A673 (cell line): ENCODE measurements around the gene RMND5A. TPM values are rescaled to one million over a fixed set of nuclear protein-coding genes. Genes with fewer than 3 reads are reported as not detected.

Source experiments
- BruUV-seq: library from RNA; stranded (reverse); fragments of 400-500 nt; replicated peaks from 2 replicates; lab custom pipeline; 2021; lab: Mats Ljungman, UMichigan
- CTCF ChIA-PET: fragments of 300-600 bp; sonication (Branson Sonifier 250); formaldehyde crosslinking; loops from one replicate; lab custom pipeline; 2022; ENCODE audit warnings: antibody characterized with exemption; lab: Charles Lee
- POLR2A ChIA-PET: fragments of 300-600 bp; sonication (Branson Sonifier 250); formaldehyde crosslinking; loops from one replicate; lab custom pipeline; 2022; ENCODE audit warnings: antibody characterized with exemption; ENCODE audit not compliant: low non-redundant PET; lab: Charles Lee
- DNase-seq: peaks from one replicate; pipeline ENCODE4 v3.0.0-alpha.2; 2015; ENCODE audit warnings: low spot score
- H3K27ac ChIP-seq: fragments of 200-600 bp; sonication (generic); 2 replicates; pipeline ENCODE4 v1.5.1; 2016; ENCODE audit warnings: mixed run types, low read depth, mild to moderate bottlenecking, mixed read lengths, antibody characterized with exemption, low read length; ENCODE audit not compliant: poor library complexity, severe bottlenecking
- H3K27me3 ChIP-seq: fragments of 200-600 bp; sonication (generic); replicated peaks from 2 replicates; pipeline ENCODE4 v1.6.1; 2017; ENCODE audit warnings: mixed run types, low read depth, mild to moderate bottlenecking, mixed read lengths, antibody characterized with exemption, low read length; ENCODE audit not compliant: insufficient read depth, poor library complexity
- H3K36me3 ChIP-seq: fragments of 200-600 bp; sonication (generic); 2 replicates; pipeline ENCODE4 v1.6.1; 2016; ENCODE audit warnings: mixed run types, mild to moderate bottlenecking, mixed read lengths, antibody characterized with exemption, low read length; ENCODE audit not compliant: insufficient read depth, poor library complexity, severe bottlenecking
- H3K4me1 ChIP-seq: fragments of 200-600 bp; sonication (generic); 2 replicates; pipeline ENCODE4 v1.6.1; 2017; ENCODE audit warnings: mixed run types, mild to moderate bottlenecking, mixed read lengths, antibody characterized with exemption, low read length; ENCODE audit not compliant: insufficient read depth, poor library complexity, severe bottlenecking
- H3K4me3 ChIP-seq: fragments of 200-600 bp; sonication (generic); 2 replicates; pipeline ENCODE4 v1.5.1; 2016; ENCODE audit warnings: low read depth, mixed run types, mild to moderate bottlenecking, mixed read lengths, low read length; ENCODE audit not compliant: poor library complexity, severe bottlenecking
- H3K9me3 ChIP-seq: fragments of 200-600 bp; sonication (generic); 2 replicates; pipeline ENCODE4 v1.6.1; 2016; ENCODE audit warnings: mixed run types, low read depth, mild to moderate bottlenecking, mixed read lengths, antibody characterized with exemption, low read length; ENCODE audit not compliant: poor library complexity, severe bottlenecking
- EZH2 ChIP-seq: fragments of 200-600 bp; sonication (generic); IDR thresholded peaks from 2 replicates; pipeline ENCODE4 v1.6.1; 2017; ENCODE audit warnings: borderline replicate concordance, low read depth, mild to moderate bottlenecking, mixed read lengths, antibody characterized with exemption, low read length; ENCODE audit not compliant: poor library complexity, severe bottlenecking
- intact Hi-C: fragments of 100-400 bp; cut with micrococcal nuclease; formaldehyde crosslinking; loops from one replicate; pipeline ENCODE4 v1.10.0; 2022; ENCODE audit not compliant: unreplicated experiment
- total RNA-seq: library from RNA; stranded (reverse); gene quantifications from 2 replicates; pipeline ENCODE4 v1.2.3, GENCODE V29; 2021
- TF ChIP-seq, protein P1 (sequence below): fragments of 300-800, 200-600 bp; sonication (generic); conservative IDR thresholded peaks from 2 replicates; pipeline ENCODE4 v1.5.1; 2017; ENCODE audit warnings: low read depth, mild to moderate bottlenecking, antibody characterized with exemption, low read length, moderate library complexity, mixed read lengths

The RMND5A gene
- total RNA-seq, 1 experiment from 2014 or later = 38.7 TPM

DNA sequence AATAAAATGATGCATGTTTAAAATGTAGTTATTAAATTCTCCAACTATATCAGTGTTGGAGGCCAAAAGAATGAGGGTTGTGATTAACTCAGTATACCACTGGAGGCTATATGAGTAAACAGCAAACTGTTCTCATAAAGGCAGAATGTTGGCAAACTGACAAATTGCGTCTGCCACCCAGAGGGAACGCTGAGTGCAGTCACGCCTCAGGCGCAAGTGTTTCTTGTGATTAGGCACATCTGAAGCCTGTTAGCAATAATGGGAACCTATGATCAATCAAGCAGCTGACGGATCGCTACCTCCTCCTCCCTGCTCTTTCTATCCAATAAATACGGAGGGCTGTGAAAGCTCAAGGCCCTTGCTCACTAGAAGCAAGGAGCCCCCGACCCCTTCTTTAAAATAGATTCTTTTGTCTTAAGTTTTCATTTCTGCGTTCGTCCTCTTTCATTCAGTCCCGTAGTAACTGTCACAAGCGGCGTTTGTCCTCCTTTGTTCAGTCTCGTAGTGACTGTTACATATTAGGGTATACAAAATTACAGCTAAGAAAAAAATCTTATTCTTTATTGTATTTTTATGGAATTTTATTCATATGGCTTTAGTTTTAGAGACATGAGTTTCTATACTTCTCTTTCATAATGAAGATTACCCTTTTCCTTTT is 16.3 kb upstream of the RMND5A start:
- Histone ChIP-seq H3K27ac (no peak overlapping the region), H3K9me3 (no peaks in the 10 kb centered on the region), H3K36me3 (no peaks in the 10 kb centered on the region), H3K4me3 (peak overlapping the region; percentile 29), H3K27me3 (no peaks in the 10 kb centered on the region), H3K4me1 (peaks cover 5% of the 10 kb centered on the region)
- ChIA-PET POLR2A (no interaction called here), CTCF (no interaction called here)
- TF ChIP-seq EZH2 = no peak
- TF ChIP-seq, protein P1, sequence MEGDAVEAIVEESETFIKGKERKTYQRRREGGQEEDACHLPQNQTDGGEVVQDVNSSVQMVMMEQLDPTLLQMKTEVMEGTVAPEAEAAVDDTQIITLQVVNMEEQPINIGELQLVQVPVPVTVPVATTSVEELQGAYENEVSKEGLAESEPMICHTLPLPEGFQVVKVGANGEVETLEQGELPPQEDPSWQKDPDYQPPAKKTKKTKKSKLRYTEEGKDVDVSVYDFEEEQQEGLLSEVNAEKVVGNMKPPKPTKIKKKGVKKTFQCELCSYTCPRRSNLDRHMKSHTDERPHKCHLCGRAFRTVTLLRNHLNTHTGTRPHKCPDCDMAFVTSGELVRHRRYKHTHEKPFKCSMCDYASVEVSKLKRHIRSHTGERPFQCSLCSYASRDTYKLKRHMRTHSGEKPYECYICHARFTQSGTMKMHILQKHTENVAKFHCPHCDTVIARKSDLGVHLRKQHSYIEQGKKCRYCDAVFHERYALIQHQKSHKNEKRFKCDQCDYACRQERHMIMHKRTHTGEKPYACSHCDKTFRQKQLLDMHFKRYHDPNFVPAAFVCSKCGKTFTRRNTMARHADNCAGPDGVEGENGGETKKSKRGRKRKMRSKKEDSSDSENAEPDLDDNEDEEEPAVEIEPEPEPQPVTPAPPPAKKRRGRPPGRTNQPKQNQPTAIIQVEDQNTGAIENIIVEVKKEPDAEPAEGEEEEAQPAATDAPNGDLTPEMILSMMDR = 0 out of 2 replicates have a peak, but pooled peaks have one; percentile 21
- DNase-seq = peak; percentile 81
- no TSS peak for BruUV-seq
- intact Hi-C loops = no loop called here

DNA sequence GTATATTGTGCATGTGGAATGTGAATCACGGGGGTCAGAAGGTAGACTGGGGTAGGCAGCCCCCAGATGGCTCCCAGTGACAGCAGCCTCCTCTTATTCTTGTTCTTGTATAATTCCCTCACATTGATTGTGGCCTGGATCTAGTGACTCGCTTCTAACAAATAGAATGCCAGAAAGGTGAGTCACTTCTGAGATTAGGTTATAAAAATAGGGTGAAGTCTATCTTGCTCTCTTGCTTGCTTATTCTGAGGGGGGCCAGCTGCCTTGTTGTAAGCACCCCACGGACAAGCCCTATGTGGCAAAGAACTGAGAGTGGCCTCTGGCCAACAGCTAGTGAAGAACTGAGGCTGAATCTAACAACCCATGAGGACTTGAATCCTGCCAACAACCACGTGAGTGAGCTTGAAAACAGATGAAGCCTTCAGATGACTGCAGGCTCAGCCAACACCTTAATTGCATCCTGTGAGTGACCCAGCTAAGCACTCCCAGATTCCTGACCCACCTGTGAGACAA is 15.6 kb upstream of the RMND5A start:
- no TSS peak for BruUV-seq
- peak; percentile 30 for DNase-seq
- Histone ChIP-seq H3K27me3 (no peaks in the 10 kb centered on the region), H3K27ac (no peak overlapping the region), H3K4me1 (peaks cover 5% of the 10 kb centered on the region), H3K4me3 (no peak overlapping the region), H3K9me3 (no peaks in the 10 kb centered on the region), H3K36me3 (no peaks in the 10 kb centered on the region)
- POLR2A ChIA-PET = interaction anchor here (1.0 kb wide), 1 partner anchor 264 kb away, joined by 3 read pairs; the partner anchor contains the start of gene KDM3A
- TF ChIP-seq, protein P1 = no peak
- TF ChIP-seq EZH2 = no peak
- CTCF ChIA-PET = no interaction called here
- intact Hi-C loops = no loop called here

DNA sequence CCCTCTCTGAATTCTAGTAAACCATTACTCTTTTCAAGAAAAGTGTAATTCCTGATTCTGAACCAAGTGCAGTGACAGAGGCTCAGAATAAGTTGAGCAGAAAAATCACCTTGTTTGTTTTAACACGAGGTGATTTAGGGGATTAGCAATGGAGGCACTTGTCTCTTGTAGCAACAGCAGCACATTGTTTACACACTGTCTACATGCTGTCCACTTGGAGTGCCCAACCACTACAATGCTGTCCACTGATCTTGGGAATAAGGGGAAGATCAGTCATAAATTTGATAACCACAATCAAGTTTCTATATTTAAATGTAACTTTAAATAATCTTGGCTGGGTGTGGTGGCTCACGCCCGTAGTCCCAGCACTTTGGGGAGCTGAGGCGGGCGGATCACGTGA is 13.9 kb upstream of the RMND5A start:
- POLR2A ChIA-PET = no interaction called here
- intact Hi-C loops = no loop called here
- no peak for DNase-seq
- BruUV-seq = no TSS peak
- H3K9me3 ChIP-seq = no peaks in the 10 kb centered on the region
- H3K4me3 ChIP-seq = no peak overlapping the region
- H3K4me1 ChIP-seq = peaks cover 5% of the 10 kb centered on the region
- TF ChIP-seq EZH2 = no peak
- TF ChIP-seq, protein P1 = no peak
- no peaks in the 10 kb centered on the region for H3K36me3 ChIP-seq
- no peaks in the 10 kb centered on the region for H3K27me3 ChIP-seq
- CTCF ChIA-PET = no interaction called here
- H3K27ac ChIP-seq = no peak overlapping the region
